SK-N-SH treated with all-trans-retinoic acid at 6 μM for 48 hours (cell line): ENCODE measurements around the gene CACNA1C.

ENCODE experiments used
- ATAC-seq: fragments of 200-7000 bp; cut with Tn5 transposase; 3 replicates; pipeline ENCODE4 v1.9.1; 2020; ENCODE audit warnings: mild to moderate bottlenecking, moderate library complexity
- ARNTL ChIP-seq: fragments of 450-650 bp; formaldehyde crosslinking; IDR thresholded peaks from 2 replicates; pipeline ENCODE4 v1.5.0; 2020; ENCODE audit warnings: low read depth, mild to moderate bottlenecking, moderate library complexity, borderline replicate concordance
- BACH2 ChIP-seq: fragments of 250-450 bp; sonication (Bioruptor Pico); IDR thresholded peaks from 2 replicates; pipeline ENCODE4 v1.9.0; 2021; ENCODE audit warnings: mild to moderate bottlenecking, borderline replicate concordance
- CSDC2 ChIP-seq: fragments of 250-450 bp; sonication (Bioruptor Pico); IDR thresholded peaks from 2 replicates; pipeline ENCODE4 v1.5.0; 2020; ENCODE audit warnings: mild to moderate bottlenecking, moderate library complexity
- ESRRG ChIP-seq: fragments of 250-450 bp; sonication (Bioruptor Pico); IDR thresholded peaks from 2 replicates; pipeline ENCODE4 v1.6.1; 2021; ENCODE audit warnings: mild to moderate bottlenecking
- GLIS3 ChIP-seq: fragments of 250-450 bp; sonication (Bioruptor Pico); IDR thresholded peaks from 2 replicates; pipeline ENCODE4 v1.5.0; 2020; ENCODE audit warnings: mild to moderate bottlenecking, moderate library complexity
- ISL1 ChIP-seq: fragments of 250-450 bp; sonication (Bioruptor Pico); IDR thresholded peaks from 2 replicates; pipeline ENCODE4 v2.1.2; 2022; ENCODE audit warnings: mild to moderate bottlenecking, moderate library complexity
- OSR1 ChIP-seq: fragments of 250-450 bp; sonication (Bioruptor Pico); IDR thresholded peaks from 2 replicates; pipeline ENCODE4 v1.8.0; 2022; ENCODE audit warnings: moderate library complexity, mild to moderate bottlenecking, inconsistent platforms
- PATZ1 ChIP-seq: fragments of 250-450 bp; sonication (Bioruptor Pico); IDR thresholded peaks from 2 replicates; pipeline ENCODE4 v1.8.0; 2020; ENCODE audit warnings: mild to moderate bottlenecking, moderate library complexity, borderline replicate concordance
- PPARA ChIP-seq: fragments of 250-450 bp; sonication (Bioruptor Pico); IDR thresholded peaks from 2 replicates; pipeline ENCODE4 v1.5.0; 2020; ENCODE audit warnings: mild to moderate bottlenecking, borderline replicate concordance
- RARB ChIP-seq: fragments of 250-450 bp; sonication (Bioruptor Pico); IDR thresholded peaks from 2 replicates; pipeline ENCODE4 v1.8.0; 2021; ENCODE audit warnings: mild to moderate bottlenecking, moderate library complexity
- SNAI2 ChIP-seq: fragments of 250-450 bp; sonication (Bioruptor Pico); IDR thresholded peaks from 2 replicates; pipeline ENCODE4 v1.5.0; 2020; ENCODE audit warnings: mild to moderate bottlenecking, moderate library complexity
- TCF4 ChIP-seq: fragments of 250-450 bp; sonication (Bioruptor Pico); IDR thresholded peaks from 2 replicates; pipeline ENCODE4 v1.8.0; 2021; ENCODE audit warnings: mild to moderate bottlenecking, moderate library complexity, borderline replicate concordance
- TOX ChIP-seq: fragments of 250-450 bp; sonication (Bioruptor Pico); IDR thresholded peaks from 2 replicates; pipeline ENCODE4 v1.8.0; 2021; ENCODE audit warnings: mild to moderate bottlenecking, moderate library complexity, borderline replicate concordance
- TSHZ2 ChIP-seq: fragments of 250-450 bp; sonication (Bioruptor Pico); IDR thresholded peaks from 2 replicates; pipeline ENCODE4 v1.5.0; 2020; ENCODE audit warnings: mild to moderate bottlenecking, moderate library complexity
- ZC3H10 ChIP-seq: fragments of 250-450 bp; sonication (Bioruptor Pico); IDR thresholded peaks from 2 replicates; pipeline ENCODE4 v1.5.1; 2021; ENCODE audit warnings: mild to moderate bottlenecking, moderate library complexity
- ZFP3 ChIP-seq: fragments of 250-450 bp; sonication (Bioruptor Pico); IDR thresholded peaks from 2 replicates; pipeline ENCODE4 v1.5.0; 2020; ENCODE audit warnings: mild to moderate bottlenecking, moderate library complexity
- ZFP30 ChIP-seq: fragments of 450-650 bp; formaldehyde crosslinking; IDR thresholded peaks from 2 replicates; pipeline ENCODE4 v1.5.0; 2022; ENCODE audit warnings: mild to moderate bottlenecking, moderate library complexity
- ZNF565 ChIP-seq: fragments of 450-650 bp; formaldehyde crosslinking; conservative IDR thresholded peaks from 2 replicates; pipeline ENCODE4 v1.5.0; 2020; ENCODE audit warnings: low read depth, mild to moderate bottlenecking, moderate library complexity
- ZNF70 ChIP-seq: fragments of 450-650 bp; formaldehyde crosslinking; IDR thresholded peaks from 2 replicates; pipeline ENCODE4 v1.5.0; 2020; ENCODE audit warnings: mild to moderate bottlenecking, moderate library complexity
- ZNF8 ChIP-seq: fragments of 450-650 bp; formaldehyde crosslinking; IDR thresholded peaks from 2 replicates; pipeline ENCODE4 v1.5.0; 2020; ENCODE audit warnings: mild to moderate bottlenecking, moderate library complexity
- TF ChIP-seq, protein P1 (sequence below): fragments of 250-450 bp; sonication (Bioruptor Pico); IDR thresholded peaks from 2 replicates; pipeline ENCODE4 v1.8.0; 2021; ENCODE audit warnings: low read depth, mild to moderate bottlenecking, moderate library complexity, borderline replicate concordance
- TF ChIP-seq, protein P2 (sequence below): fragments of 250-450 bp; sonication (Bioruptor Pico); IDR thresholded peaks from 2 replicates; pipeline ENCODE4 v1.5.1; 2020; ENCODE audit warnings: low read depth, mild to moderate bottlenecking, moderate library complexity
- TF ChIP-seq, protein P3 (sequence below): fragments of 250-450 bp; sonication (Bioruptor Pico); IDR thresholded peaks from 2 replicates; pipeline ENCODE4 v1.5.1; 2021; ENCODE audit warnings: mild to moderate bottlenecking, moderate library complexity

Gene CACNA1C

DNA sequence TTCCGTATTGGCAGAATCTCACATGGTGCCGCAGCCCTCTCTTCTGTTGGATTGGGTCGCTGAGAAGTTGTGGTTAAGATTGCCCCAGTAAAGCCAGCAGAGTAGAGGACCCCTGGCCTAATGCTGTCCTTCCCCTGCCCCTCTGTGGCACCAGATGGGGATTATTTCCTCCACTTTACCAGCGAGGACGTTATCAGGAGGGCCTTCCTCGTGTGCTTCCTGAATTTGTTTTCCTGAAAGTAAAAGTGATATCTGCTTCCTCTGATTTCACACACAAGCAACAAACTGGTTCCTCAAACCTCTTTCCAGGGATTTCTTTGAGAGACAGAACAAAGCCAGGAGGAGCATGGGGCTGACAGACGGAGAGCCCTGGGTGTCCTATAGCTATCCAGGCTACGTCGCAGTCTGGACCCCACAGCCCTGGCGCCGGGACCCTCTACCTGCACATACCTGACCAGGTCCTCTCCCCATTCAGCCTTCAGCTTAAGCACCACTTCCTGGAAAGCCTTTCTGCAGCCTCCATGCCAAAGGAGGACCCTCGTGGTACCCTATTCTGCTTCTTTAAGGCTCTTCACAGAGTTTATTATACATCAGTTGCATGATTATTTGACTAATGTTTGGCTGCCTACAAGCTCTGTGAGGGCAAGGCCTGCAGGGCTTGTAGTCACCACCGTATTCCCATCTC is 427.2 kb downstream of the CACNA1C start:
- ATAC-seq: no peak
- TF ChIP-seq GLIS3 (CRISPR knock-in tag): no peak
- no peak for TF ChIP-seq PPARA (CRISPR knock-in tag)
- no peak for TF ChIP-seq ZNF565
- no peak for TF ChIP-seq TCF4 (CRISPR knock-in tag)
- TF ChIP-seq TSHZ2 (CRISPR knock-in tag): no peak
- TF ChIP-seq ARNTL (CRISPR knock-in tag): no peak

DNA sequence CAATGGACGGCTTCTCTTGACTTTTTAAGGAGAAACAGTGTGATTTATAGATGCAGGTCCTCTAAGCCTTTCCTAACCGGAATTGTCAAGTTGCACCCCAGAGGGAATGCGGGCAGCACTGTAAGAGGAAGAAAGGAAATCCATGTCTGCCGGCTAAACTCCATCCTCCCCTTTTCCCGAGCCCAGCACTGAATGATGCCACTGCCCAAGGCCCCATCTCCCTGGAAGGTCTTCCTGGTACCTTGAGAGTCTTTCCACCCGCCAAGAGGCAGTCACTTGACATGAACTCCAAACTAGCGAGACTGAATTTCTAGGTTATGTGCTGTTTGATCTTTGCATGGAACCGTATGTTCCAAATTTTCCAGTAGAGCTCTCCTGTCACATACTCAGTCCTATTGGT is 428.6 kb downstream of the CACNA1C start:
- no peak for ATAC-seq
- TF ChIP-seq GLIS3 (CRISPR knock-in tag) (no peak), ZFP30 (CRISPR knock-in tag) (no peak), CSDC2 (CRISPR knock-in tag) (no peak), ARNTL (CRISPR knock-in tag) (no peak), PATZ1 (CRISPR knock-in tag) (no peak), ESRRG (no peak), PPARA (CRISPR knock-in tag) (no peak), RARB (CRISPR knock-in tag) (no peak), OSR1 (CRISPR knock-in tag) (no peak), BACH2 (no peak)
- TF ChIP-seq, protein P1, sequence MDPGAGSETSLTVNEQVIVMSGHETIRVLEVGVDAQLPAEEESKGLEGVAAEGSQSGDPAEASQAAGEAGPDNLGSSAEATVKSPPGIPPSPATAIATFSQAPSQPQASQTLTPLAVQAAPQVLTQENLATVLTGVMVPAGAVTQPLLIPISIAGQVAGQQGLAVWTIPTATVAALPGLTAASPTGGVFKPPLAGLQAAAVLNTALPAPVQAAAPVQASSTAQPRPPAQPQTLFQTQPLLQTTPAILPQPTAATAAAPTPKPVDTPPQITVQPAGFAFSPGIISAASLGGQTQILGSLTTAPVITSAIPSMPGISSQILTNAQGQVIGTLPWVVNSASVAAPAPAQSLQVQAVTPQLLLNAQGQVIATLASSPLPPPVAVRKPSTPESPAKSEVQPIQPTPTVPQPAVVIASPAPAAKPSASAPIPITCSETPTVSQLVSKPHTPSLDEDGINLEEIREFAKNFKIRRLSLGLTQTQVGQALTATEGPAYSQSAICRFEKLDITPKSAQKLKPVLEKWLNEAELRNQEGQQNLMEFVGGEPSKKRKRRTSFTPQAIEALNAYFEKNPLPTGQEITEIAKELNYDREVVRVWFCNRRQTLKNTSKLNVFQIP (CRISPR knock-in tag): no peak
- TF ChIP-seq, protein P2, sequence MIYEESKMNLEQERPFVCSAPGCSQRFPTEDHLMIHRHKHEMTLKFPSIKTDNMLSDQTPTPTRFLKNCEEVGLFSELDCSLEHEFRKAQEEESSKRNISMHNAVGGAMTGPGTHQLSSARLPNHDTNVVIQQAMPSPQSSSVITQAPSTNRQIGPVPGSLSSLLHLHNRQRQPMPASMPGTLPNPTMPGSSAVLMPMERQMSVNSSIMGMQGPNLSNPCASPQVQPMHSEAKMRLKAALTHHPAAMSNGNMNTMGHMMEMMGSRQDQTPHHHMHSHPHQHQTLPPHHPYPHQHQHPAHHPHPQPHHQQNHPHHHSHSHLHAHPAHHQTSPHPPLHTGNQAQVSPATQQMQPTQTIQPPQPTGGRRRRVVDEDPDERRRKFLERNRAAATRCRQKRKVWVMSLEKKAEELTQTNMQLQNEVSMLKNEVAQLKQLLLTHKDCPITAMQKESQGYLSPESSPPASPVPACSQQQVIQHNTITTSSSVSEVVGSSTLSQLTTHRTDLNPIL (CRISPR knock-in tag): no peak

GRCh38 chr12:2481951-2482350 is 429.2 kb downstream of the CACNA1C start:
- no peak for ATAC-seq
- TF ChIP-seq ESRRG (no peak), ZNF8 (no peak), ZFP3 (no peak), TOX (CRISPR knock-in tag) (no peak), ZNF70 (CRISPR knock-in tag) (no peak), PATZ1 (CRISPR knock-in tag) (no peak), GLIS3 (CRISPR knock-in tag) (no peak), PPARA (CRISPR knock-in tag) (no peak), SNAI2 (CRISPR knock-in tag) (no peak), ZC3H10 (CRISPR knock-in tag) (no peak), ZNF565 (no peak), RARB (CRISPR knock-in tag) (no peak), ISL1 (CRISPR knock-in tag) (no peak)
- TF ChIP-seq, protein P2 (CRISPR knock-in tag): no peak
- TF ChIP-seq, protein P3, sequence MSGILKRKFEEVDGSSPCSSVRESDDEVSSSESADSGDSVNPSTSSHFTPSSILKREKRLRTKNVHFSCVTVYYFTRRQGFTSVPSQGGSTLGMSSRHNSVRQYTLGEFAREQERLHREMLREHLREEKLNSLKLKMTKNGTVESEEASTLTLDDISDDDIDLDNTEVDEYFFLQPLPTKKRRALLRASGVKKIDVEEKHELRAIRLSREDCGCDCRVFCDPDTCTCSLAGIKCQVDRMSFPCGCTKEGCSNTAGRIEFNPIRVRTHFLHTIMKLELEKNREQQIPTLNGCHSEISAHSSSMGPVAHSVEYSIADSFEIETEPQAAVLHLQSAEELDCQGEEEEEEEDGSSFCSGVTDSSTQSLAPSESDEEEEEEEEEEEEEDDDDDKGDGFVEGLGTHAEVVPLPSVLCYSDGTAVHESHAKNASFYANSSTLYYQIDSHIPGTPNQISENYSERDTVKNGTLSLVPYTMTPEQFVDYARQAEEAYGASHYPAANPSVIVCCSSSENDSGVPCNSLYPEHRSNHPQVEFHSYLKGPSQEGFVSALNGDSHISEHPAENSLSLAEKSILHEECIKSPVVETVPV: no peak
